CD4-positive, alpha-beta T cell treated with Interleukin-15 for 1 hour (primary cell): Measurements from ENCODE around the gene ROBO4.

ENCODE experiments used
- DNase-seq: peaks from one replicate; pipeline ENCODE4 v3.0.0-alpha.2; 2020

Gene ROBO4

GRCh38 chr11:124917115-124917637 is 19.5 kb upstream of the ROBO4 start:
- no peak for DNase-seq

GRCh38 chr11:124916370-124916710 is 18.7 kb upstream of the ROBO4 start:
- no peak for DNase-seq

DNA sequence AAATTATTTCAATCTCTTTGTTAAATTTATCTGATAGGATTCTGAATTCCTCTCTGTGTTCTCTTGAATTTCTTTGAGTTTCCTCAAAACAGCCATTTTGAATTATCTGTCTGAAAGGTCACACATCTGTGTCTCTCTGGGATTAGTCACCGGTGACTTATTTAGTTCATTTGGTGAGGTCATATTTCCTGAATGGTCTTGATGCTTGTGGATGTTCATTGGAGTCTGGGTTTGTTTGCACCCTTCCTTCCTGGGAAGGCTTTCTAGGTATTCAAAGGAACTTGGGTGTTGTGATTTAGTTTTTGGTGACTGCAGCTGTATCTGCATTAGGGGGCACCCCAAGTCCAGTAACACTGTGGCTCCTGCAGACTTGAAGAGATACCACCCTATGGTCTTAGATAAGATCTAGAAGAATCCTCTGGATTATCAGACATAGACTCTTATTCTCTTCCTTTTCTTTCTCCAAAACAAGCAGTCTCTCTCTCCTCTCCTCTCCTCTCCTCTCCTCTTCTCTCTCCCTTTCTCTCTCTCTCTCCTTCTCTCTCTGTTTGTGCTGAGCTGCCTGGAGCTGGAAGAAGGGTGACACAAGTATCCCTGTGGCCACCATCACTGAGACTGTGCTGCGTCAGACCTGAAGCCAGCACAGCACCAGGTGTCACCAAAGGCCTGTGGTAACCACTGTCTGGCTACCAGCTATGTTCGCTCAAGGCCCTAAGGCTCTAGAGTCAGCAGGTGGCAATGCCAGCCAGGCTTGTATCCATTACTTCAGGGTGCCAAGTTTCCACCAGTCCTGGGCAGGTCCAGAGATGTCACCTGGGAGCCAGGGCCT is 18.1 kb upstream of the ROBO4 start:
- no peak for DNase-seq

GRCh38 chr11:124902616-124903015 is 5.0 kb upstream of the ROBO4 start:
- DNase-seq: no peak

DNA sequence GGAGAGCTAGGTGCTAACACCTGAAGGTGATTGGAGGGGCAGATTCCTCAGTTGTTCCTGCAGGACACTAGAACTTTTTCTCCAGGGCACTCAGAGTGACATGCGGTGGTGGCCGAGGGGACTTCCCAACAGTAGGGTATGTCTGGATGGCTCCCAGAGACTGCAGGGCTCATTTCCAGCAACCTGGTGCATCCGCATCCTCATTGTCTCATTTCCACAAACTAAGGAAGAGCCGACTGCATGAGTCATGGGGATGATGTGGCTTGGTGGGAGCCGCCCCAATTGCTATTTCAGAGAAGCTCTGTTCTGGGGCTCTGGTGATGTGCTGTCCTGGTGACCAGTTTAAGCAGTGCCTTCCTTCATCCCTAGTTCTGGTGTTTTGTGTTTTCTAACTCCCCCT is 2.8 kb upstream of the ROBO4 start:
- no peak for DNase-seq

DNA sequence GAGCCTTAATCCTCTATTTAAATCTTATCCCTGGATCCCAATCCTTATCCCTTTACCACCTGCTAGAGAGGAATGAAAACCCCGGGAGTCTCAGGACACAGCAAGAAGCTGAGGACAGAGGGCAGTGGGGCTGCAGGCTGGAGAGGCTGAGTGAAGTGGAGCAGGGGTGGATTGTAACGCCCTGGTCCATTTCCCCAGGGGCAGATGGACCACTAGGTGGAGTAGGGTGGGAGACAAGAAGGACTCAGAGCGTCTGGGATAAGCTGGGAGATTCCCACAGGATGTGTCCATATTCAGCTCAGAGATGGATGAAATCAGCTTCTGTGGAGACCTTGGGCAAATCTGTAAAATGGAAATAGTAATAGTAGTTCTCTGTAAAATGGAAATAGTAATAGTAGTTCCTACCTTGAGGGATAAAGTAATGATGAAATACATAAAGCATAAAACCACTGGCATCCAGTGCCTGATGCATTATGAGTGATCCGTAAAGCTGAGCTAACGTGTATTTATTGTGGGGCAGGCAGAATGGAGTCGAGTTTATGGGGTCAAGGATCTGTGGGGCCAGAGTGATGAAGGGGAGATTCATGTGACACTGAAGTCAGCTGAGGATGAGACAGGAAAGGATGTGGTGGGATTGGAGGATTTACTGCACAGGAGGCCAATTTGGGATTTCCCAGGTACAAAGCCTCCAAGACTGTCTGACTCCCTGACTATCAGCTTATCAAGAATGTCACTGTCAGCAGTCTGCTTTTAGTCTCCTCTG is 1.9 kb upstream of the ROBO4 start:
- no peak for DNase-seq

- no peak for DNase-seq
These were observed 1.0 kb upstream of the ROBO4 start for GRCh38 chr11:124898711-124899110.

DNA sequence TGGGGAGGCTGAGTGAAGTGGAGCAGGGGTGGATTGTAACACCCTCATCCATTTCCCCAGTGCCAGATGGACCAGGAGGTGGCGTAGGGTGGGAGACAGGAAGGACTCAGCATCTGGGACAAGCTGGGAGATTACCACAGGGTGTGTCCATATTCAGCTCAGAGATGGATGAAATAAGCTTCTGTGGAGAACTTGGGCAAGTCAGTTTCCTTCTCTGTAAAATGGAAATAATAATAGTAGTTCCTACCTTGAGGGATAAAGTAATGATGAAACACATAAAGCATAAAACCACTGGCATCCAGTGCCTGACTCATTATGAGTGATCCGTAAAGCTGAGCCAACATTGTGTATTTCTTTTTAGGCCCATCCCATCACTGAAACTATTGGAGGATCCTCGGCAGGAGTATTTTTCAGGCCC is 607 bp upstream of the ROBO4 start:
- no peak for DNase-seq

- no peak for DNase-seq
These were observed 759 bp downstream of the ROBO4 start for GRCh38 chr11:124896821-124897391.

DNA sequence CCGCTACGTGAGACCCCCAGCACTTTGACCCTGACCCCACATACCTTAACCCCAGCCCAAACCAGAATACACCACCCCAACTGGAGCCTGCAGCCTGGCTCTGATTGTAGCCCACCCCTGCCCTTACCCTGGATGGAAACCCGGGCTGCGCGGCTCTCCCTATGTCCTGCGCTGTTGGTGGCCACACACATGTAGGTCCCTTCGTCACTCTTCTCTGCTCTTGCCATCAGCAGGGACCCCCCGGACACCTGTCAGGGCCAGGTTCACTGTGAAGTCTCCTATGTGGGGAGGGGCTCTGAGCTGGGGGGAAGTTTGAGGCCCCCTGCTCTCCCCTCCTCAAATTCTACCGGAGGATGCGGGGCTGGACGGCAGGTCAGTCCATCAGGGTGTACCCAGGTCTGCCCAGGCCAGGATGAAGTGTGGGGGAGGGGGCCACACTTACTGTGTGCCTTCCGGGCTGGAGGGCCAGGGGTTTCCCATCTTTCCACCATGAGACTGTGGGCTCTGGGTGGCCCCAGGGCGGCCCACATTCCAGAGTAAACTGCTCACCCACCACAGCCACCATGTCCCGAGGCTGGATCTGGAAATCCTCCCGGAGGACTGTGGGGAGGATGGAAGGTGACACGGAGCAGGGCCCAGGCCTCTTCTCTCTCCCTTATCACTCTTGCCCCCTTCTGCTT is 1.5 kb downstream of the ROBO4 start:
- DNase-seq: no peak

- no peak for DNase-seq
These were observed 2.1 kb downstream of the ROBO4 start for GRCh38 chr11:124895471-124895971.

DNA sequence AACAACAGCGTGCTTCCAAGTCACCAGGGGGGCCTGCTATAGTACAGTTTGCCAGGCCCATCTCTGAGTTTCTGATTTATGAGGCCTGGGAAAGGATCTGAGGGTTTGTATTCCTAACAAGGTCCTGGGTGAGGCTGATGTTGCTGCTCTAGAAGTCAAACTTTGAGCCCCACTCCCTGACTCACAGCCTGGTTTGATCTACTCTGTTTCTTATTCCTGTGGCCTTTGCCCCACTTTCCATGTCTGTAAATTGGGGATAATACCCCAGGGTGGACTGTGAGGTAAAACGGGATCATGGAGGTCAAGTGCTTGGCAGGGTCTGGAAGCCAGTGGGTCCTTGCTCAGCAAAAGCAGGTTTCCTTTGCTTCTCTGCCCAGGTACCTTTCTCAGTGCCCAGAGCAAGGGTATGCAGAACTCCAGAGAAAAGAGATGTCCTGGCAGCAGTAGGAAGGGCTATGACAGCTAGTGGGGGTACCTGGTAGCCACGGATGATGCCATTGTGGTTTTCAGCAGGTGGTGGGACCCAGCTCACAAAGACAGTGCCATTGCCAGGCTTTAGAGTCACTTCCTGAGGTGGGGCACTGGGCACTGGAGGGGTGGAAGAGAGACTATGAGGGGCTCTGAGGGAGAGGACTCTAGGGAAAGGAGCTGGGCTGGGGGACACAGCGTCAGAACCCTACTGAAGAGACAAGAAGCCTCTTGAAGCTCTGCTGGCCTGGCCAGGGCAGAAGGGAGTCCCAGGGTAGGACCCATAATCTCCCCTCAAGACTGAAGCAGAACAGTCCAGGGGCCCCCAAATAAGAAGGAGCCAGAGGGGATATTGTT is 2.8 kb downstream of the ROBO4 start:
- DNase-seq: no peak

GRCh38 chr11:124893781-124894401 is 3.8 kb downstream of the ROBO4 start:
- DNase-seq: no peak

GRCh38 chr11:124892750-124893454 is 4.8 kb downstream of the ROBO4 start:
- no peak for DNase-seq

- DNase-seq: no peak
These were observed 5.5 kb downstream of the ROBO4 start for GRCh38 chr11:124892146-124892545.

DNA sequence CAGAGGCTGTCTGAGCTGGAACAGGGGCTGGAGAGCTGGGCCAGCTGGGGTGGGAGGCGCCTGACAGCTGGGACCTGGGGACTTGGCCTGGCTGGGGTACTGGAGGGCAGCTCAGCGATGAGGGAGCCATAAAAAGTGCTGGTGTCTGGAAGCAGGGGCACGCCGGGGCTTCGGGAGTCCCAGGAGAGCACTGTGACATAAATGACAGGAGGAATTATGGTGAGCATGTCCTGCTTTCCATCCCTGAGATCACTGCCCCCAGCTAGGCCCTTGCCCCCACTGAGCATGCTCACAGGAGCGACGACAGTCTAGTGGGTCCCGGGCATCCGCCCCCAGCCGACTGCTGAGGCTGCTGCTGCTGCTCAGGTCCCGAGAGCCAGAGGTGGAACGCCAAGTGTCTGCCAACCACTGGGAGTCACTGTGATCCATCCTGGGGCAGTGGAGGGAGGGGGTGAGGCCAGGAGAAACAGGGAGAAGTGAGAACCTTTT is 6.2 kb downstream of the ROBO4 start:
- no peak for DNase-seq

GRCh38 chr11:124890683-124891372 is 6.8 kb downstream of the ROBO4 start:
- DNase-seq: no peak

DNA sequence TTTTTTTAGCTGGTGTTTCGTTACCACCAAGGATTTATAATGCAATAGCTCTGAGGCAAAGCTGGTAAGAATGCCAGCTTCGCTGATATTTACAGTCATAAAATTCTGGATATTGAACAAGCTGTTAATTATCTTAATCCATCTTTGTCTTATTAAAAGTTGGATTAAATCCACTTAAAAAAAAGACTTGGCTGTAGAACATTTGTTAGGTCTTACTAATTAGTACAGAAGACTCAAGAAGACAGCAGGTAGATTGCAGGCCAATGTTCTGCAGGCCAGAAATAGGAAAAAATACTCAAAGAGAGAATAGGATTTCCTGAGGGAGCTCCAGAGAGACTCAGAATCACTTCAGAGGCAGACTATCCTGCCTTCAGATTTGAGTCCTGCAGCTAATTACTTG is 7.5 kb downstream of the ROBO4 start:
- no peak for DNase-seq

DNA sequence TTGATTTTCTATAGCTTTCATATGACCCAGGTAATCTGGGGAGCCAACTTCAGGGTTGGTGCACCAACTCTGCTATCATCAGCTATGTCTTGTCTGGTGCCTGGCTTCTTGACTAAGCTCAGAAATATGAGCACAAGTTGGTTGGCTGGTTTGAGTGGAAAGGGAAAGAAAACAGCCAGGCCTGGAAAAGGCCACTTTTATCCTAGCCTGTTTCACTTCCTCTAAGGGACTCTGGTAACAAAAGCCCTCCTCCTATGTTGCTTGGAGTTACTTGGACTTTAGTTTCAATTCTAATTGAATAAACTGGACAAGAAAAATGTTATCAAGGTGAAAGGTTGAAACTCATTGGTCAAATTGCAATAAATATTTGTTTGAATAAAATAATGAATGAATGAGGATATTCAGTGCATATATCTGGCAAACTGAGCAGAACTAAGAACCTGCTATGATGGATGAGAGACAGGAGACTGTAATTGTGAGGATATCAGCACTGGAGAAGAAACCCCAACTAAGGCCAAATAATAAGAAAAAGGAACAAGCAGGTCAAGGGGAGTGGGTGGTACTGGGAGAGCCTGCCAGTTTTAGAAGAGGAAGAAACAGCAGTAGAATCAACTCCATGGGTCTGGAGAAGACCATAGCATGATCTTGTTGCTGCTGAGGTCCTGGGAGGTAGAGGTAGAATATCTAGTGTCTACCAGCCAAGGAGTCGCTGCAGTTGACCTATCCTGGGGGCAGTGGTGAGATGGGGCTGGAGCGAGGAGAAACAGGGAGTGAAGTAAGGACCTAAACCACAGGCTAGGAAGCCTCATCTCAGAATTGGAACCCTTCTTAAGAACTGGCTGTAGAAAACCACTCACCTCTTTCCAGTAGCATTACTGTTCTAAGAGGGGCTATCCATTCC is 8.2 kb downstream of the ROBO4 start:
- DNase-seq: no peak
